ENCODE results near the gene GIT2. TPM values are rescaled to one million over a fixed set of nuclear protein-coding genes. Genes with fewer than 3 reads are reported as not detected.
A peak's percentile ranks its signal among the peaks of the same experiment; 100 is the strongest.
"Not testable (repeated sequence)": the region's sequence is repeated elsewhere in the genome, so short reads cannot be mapped to it uniquely, and the experiment has no call there.

GIT2 gene
- total and polyA plus RNA-seq, 10 of the 15 experiments (the other 5 are each of a cell fraction or from before 2014, with no cell fraction given), result 9.1 to 49.9 (median 43.9) TPM

DNA sequence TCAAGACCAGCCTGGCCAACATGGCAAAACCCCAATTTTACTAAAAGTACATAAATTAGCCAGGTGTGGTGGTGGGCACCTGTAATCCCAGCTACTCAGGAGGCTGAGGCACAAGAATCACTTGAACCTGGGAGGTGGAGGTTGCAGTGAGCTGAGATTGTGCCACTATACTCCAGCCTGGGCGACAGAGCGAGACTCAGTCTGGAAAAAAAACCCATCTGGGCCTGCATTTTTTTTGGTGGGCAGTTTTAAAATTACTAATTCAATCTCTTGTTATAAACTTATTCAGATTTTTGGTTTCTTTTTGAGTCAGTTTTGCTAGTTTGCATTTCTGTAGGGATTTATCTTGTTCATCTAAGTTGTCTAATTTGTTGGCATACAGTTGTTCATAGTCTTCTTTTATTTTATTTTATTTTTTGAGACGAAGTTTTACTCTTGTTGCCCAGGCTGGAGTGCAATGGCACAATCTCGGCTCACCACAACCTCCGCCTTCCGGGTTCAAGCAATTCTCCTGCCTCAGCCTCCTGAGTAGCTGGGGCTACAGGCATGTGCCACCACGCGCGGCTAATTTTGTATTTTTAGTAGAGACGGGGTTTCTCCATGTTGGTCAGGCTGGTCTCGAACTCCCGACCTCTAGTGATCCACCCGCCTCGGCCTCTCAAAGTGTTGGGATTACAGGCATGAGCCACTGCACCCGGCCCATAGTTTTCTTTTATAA, 12.7 kb upstream of the GIT2 start:
- BruUV-seq (replicated peaks); ATAC-seq; intact Hi-C loops (cut with micrococcal nuclease; ENCODE audit: unreplicated experiment); FAIRE-seq; H3K36me3 ChIP-seq (ENCODE audit: control insufficient read depth in 2 of 2, insufficient read depth in 2 of 2, low read length in 1 of 2); DNase-seq (ENCODE audit: low read depth, low spot score); H2AFZ ChIP-seq (ENCODE audit: control insufficient read depth, low read depth, low read length); in situ Hi-C loops (cut with MboI); RAD21 ChIA-PET (ENCODE audit: unreplicated experiment); H3K9me3 ChIP-seq (replicated peaks; ENCODE audit: control insufficient read depth, insufficient read depth, low read length); H4K20me1 ChIP-seq (ENCODE audit: control insufficient read depth, insufficient read depth); H3K27me3 ChIP-seq (replicated peaks in 1 of 2; ENCODE audit: control insufficient read depth in 2 of 2, insufficient read depth in 2 of 2, low read length in 1 of 2): not testable (repeated sequence)
- Histone ChIP-seq H3K4me1 (ENCODE audit: control insufficient read depth, insufficient read depth, low read length) (peaks cover 53% of the 10 kb centered on the region), H3K79me2 (ENCODE audit: control insufficient read depth, insufficient read depth, low read length) (peaks cover 52% of the 10 kb centered on the region), H3K4me2 (ENCODE audit: control insufficient read depth, insufficient read depth) (peak overlapping the region; percentile 91), H3K9ac (ENCODE audit: control insufficient read depth, insufficient read depth, low read length) (peak overlapping the region; percentile 7; the same call in 1 of the 2 replicates), H3K27ac (ENCODE audit: control insufficient read depth, insufficient read depth) (peak overlapping the region; percentile 83), H3K4me3 (peak overlapping the region; percentile 37)
- ChIA-PET SMC1A (ENCODE audit: uncharacterized antibody, unreplicated experiment) (interaction anchor here (0.7 kb wide), 1 partner anchor 166 kb away, joined by 3 read pairs; no protein-coding TSS in a partner anchor), POLR2A (interaction anchor here (0.6 to 5.1 kb wide), 2 partner anchors 11 to 597 kb away, joined by 5 to 40 read pairs; partner anchors contain the start of genes ANKRD13A and GIT2), CTCF (interaction anchor here (0.7 kb wide), 1 partner anchor 339 kb away, joined by 3 read pairs; no protein-coding TSS in a partner anchor)
- under 1% methylated on average over 15 of the region's 15 CpGs for WGBS (ENCODE audit: insufficient coverage, insufficient replicate concordance, low lambda C conversion rate, missing lambda C conversion rate)
- TF ChIP-seq JUNB (IDR thresholded peaks at IDR 0.05) (peak; percentile 85), MTA2 (IDR thresholded peaks at IDR 0.05; ENCODE audit: low read depth) (peak; percentile 39), ZNF217 (IDR thresholded peaks at IDR 0.05) (peak; percentile 61), IKZF1 (conservative IDR thresholded peaks at IDR 0.05) (0 out of 2 replicates have a peak, but pooled peaks have one; percentile 26), IKZF2 (IDR thresholded peaks at IDR 0.05) (0 out of 4 replicates have a peak, but pooled peaks of 1 of the 2 experiments have one; percentile 18), BHLHE40 (IDR thresholded peaks at IDR 0.05; ENCODE audit: borderline replicate concordance in 1 of 2, low read depth in 2 of 2, low read length in 1 of 2) (peak in 1 of 2 experiments; percentile 24; a peak in 1 of 4 replicates), NBN (IDR thresholded peaks at IDR 0.05) (0 out of 2 replicates have a peak, but pooled peaks have one; percentile 34), JUND (IDR thresholded peaks at IDR 0.05; ENCODE audit: low read depth, low read length) (0 out of 2 replicates have a peak, but pooled peaks have one; percentile 45), SREBF1 (IDR thresholded peaks at IDR 0.05; ENCODE audit: low read length) (0 out of 2 replicates have a peak, but pooled peaks have one; percentile 41), RUNX3 (IDR thresholded peaks at IDR 0.05; ENCODE audit: low read length) (peak; percentile 14; the same call in 1 of the 2 replicates), NFIC (IDR thresholded peaks at IDR 0.05; ENCODE audit: low read depth, low read length) (peak; percentile 36; the same call in 1 of the 2 replicates), IRF4 (IDR thresholded peaks at IDR 0.05; ENCODE audit: low read depth, low read length) (0 out of 2 replicates have a peak, but pooled peaks have one; percentile 18), ZNF384 (IDR thresholded peaks at IDR 0.05; ENCODE audit: borderline replicate concordance, low read depth, low read length) (peak; percentile 11; the same call in 1 of the 2 replicates)
- TF ChIP-seq, protein P1, sequence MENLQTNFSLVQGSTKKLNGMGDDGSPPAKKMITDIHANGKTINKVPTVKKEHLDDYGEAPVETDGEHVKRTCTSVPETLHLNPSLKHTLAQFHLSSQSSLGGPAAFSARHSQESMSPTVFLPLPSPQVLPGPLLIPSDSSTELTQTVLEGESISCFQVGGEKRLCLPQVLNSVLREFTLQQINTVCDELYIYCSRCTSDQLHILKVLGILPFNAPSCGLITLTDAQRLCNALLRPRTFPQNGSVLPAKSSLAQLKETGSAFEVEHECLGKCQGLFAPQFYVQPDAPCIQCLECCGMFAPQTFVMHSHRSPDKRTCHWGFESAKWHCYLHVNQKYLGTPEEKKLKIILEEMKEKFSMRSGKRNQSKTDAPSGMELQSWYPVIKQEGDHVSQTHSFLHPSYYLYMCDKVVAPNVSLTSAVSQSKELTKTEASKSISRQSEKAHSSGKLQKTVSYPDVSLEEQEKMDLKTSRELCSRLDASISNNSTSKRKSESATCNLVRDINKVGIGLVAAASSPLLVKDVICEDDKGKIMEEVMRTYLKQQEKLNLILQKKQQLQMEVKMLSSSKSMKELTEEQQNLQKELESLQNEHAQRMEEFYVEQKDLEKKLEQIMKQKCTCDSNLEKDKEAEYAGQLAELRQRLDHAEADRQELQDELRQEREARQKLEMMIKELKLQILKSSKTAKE (IDR thresholded peaks at IDR 0.05; ENCODE audit: low read depth, poor library complexity, severe bottlenecking), result peak; percentile 54
